Measurements from ENCODE around the gene WNK2. TPM values are rescaled to one million over a fixed set of nuclear protein-coding genes. Genes with fewer than 3 reads are reported as not detected.

WNK2 gene
- total RNA-seq, 1 experiment from 2014 or later: 69.4 TPM

DNA sequence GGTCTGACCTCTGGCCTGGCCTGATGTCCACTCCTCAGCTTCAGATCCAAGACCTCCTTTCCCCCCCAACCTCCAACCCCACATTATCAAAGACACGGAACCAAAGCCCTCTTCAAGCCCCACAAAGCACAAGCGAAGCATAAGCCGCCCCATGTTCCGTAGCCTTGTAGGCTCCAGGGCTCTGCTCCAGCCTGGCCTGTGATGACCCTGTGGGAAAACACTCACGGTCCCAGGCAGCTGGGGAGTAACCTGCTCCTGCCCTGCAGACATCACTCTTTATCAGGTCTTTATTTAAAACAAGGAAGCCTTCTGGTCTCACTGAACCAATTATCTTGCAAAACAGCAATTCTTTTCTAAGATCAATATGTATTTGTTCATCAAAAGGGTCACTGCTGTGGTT is 15.4 kb upstream of the WNK2 start:
- H3K9ac ChIP-seq (ENCODE audit: extremely low read depth, insufficient read length, low read length): no peak overlapping the region
- Mint-ChIP-seq H3K4me1 (peaks cover 0 to 4% of the 10 kb centered on the region in 2 experiments; a peak in 1 of 4 replicates), H3K9me3 (no peaks in the 10 kb centered on the region), H3K27me3 (ENCODE audit: low read depth) (peaks cover 6% of the 10 kb centered on the region; the same call in 1 of the 2 replicates), H3K27ac (peak overlapping the region in 1 of 3 experiments; percentile 17; a peak in 2 of 7 replicates), H3K4me3 (no peak overlapping the region), H3K36me3 (ENCODE audit: insufficient read depth in 1 of 3, low read depth in 3 of 3) (no peaks in the 10 kb centered on the region)
- H3K4me2 ChIP-seq (ENCODE audit: insufficient read depth, insufficient read length, low read length): no peak overlapping the region
- H2BK5ac ChIP-seq (ENCODE audit: insufficient read length, low read length): no peak overlapping the region
- H3K4ac ChIP-seq (ENCODE audit: low read depth, low read length): no peak overlapping the region
- no peak overlapping the region for H3K27ac ChIP-seq (ENCODE audit: insufficient read length, low read depth, low read length)
- no peak overlapping the region for H2BK15ac ChIP-seq (ENCODE audit: low read depth, low read length)
- H4K20me1 ChIP-seq (ENCODE audit: control insufficient read depth, insufficient read depth, insufficient read length): no peaks in the 10 kb centered on the region
- H3K4me1 ChIP-seq (ENCODE audit: insufficient read depth, low read length): no peaks in the 10 kb centered on the region
- H3K27me3 ChIP-seq (ENCODE audit: insufficient read depth, low read length): no peaks in the 10 kb centered on the region
- no peak overlapping the region for H4K5ac ChIP-seq (ENCODE audit: insufficient read length, low read depth, low read length)
- WGBS (ENCODE audit: extremely low coverage, insufficient read length, low lambda C conversion rate): no CpG with 5 or more reads among the region's 5 CpGs
- TF ChIP-seq, protein P1, sequence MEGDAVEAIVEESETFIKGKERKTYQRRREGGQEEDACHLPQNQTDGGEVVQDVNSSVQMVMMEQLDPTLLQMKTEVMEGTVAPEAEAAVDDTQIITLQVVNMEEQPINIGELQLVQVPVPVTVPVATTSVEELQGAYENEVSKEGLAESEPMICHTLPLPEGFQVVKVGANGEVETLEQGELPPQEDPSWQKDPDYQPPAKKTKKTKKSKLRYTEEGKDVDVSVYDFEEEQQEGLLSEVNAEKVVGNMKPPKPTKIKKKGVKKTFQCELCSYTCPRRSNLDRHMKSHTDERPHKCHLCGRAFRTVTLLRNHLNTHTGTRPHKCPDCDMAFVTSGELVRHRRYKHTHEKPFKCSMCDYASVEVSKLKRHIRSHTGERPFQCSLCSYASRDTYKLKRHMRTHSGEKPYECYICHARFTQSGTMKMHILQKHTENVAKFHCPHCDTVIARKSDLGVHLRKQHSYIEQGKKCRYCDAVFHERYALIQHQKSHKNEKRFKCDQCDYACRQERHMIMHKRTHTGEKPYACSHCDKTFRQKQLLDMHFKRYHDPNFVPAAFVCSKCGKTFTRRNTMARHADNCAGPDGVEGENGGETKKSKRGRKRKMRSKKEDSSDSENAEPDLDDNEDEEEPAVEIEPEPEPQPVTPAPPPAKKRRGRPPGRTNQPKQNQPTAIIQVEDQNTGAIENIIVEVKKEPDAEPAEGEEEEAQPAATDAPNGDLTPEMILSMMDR (conservative IDR thresholded peaks at IDR 0.05): no peak
- DNase-seq: no peak
- no peak overlapping the region for H3K23ac ChIP-seq (ENCODE audit: insufficient read length, low read depth, low read length)
- no peak overlapping the region for H3K18ac ChIP-seq (ENCODE audit: insufficient read length, low read depth, low read length)
- H3K79me1 ChIP-seq (ENCODE audit: insufficient read depth, low read depth, low read length, poor library complexity, severe bottlenecking): no peaks in the 10 kb centered on the region
- H2AFZ ChIP-seq (ENCODE audit: low read length): no peak overlapping the region
- H3K56ac ChIP-seq (ENCODE audit: insufficient read length, low read depth, low read length): no peak overlapping the region
- no peaks in the 10 kb centered on the region for H3K23me2 ChIP-seq (ENCODE audit: insufficient read length, low read depth, low read length, poor library complexity, severe bottlenecking)
- no peak overlapping the region for H2BK20ac ChIP-seq (ENCODE audit: low read depth, low read length, poor library complexity, severe bottlenecking)
- no peak overlapping the region for H4K8ac ChIP-seq (replicated peaks; ENCODE audit: insufficient read length, low read depth, low read length)
- H2AK5ac ChIP-seq (ENCODE audit: insufficient read length, low read length): no peak overlapping the region
- H3K9me3 ChIP-seq (ENCODE audit: control insufficient read depth, low read depth, low read length): no peaks in the 10 kb centered on the region
- H2BK12ac ChIP-seq (ENCODE audit: insufficient read length, low read depth, low read length): no peak overlapping the region
- no peak overlapping the region for H3K14ac ChIP-seq (ENCODE audit: insufficient read depth, low read length)
- H2BK120ac ChIP-seq (ENCODE audit: low read depth, low read length, poor library complexity, severe bottlenecking): no peak overlapping the region
- no peak overlapping the region for H3T11ph ChIP-seq (ENCODE audit: low read length)
- H4K91ac ChIP-seq (ENCODE audit: insufficient read length, low read depth, low read length): no peak overlapping the region
- no peaks in the 10 kb centered on the region for H3K79me2 ChIP-seq (ENCODE audit: insufficient read depth, low read length)

Measured in H9 (cell line).